ENCODE results near the gene KANSL1.

Gene KANSL1

GRCh38 chr17:46123607-46124006 is 69.6 kb downstream of the KANSL1 start:
- TF ChIP-seq SIN3A (IDR thresholded peaks at IDR 0.05; ENCODE audit: borderline replicate concordance, insufficient read depth, low read length) (no peak), TAF1 (IDR thresholded peaks at IDR 0.05; ENCODE audit: borderline replicate concordance, insufficient read depth, low read length) (no peak), POLR2AphosphoS5 (IDR thresholded peaks at IDR 0.05; ENCODE audit: low read depth, low read length) (no peak), REST (IDR thresholded peaks at IDR 0.05; ENCODE audit: insufficient read depth in 1 of 2, low read depth in 2 of 2, low read length in 2 of 2) (no peak), FOXP2 (optimal IDR thresholded peaks at IDR 0.05; ENCODE audit: borderline replicate concordance, extremely low read depth, extremely low read length, insufficient read depth) (no peak)

DNA sequence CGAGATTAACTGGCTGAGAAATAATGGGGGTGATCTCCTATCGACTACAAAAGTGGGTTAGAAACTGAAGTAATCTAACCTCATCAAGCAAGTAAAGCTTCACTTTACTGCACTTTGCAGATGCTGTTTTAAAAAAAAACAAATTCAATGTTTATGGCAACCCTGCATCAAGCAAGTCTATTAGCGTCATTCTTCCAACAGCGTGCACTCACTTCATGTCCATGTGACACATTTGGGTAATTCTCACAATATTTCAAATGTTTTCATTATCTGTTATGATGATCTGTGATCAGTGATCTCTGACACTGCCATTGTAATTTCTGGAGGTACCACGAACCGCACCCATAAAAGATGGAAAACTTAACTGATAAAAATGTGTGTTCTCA is 70.8 kb downstream of the KANSL1 start:
- TF ChIP-seq FOXP2 (optimal IDR thresholded peaks at IDR 0.05; ENCODE audit: borderline replicate concordance, extremely low read depth, extremely low read length, insufficient read depth): no peak
- no peak for TF ChIP-seq TAF1 (IDR thresholded peaks at IDR 0.05; ENCODE audit: borderline replicate concordance, insufficient read depth, low read length)
- no peak for TF ChIP-seq POLR2AphosphoS5 (IDR thresholded peaks at IDR 0.05; ENCODE audit: low read depth, low read length)
- no peak for TF ChIP-seq SIN3A (IDR thresholded peaks at IDR 0.05; ENCODE audit: borderline replicate concordance, insufficient read depth, low read length)
- no peak for TF ChIP-seq REST (IDR thresholded peaks at IDR 0.05; ENCODE audit: insufficient read depth in 1 of 2, low read depth in 2 of 2, low read length in 2 of 2)

GRCh38 chr17:46121841-46122485 is 71.3 kb downstream of the KANSL1 start:
- no peak for TF ChIP-seq POLR2AphosphoS5 (IDR thresholded peaks at IDR 0.05; ENCODE audit: low read depth, low read length)
- no peak for TF ChIP-seq SIN3A (IDR thresholded peaks at IDR 0.05; ENCODE audit: borderline replicate concordance, insufficient read depth, low read length)
- TF ChIP-seq TAF1 (IDR thresholded peaks at IDR 0.05; ENCODE audit: borderline replicate concordance, insufficient read depth, low read length): no peak
- TF ChIP-seq REST (IDR thresholded peaks at IDR 0.05; ENCODE audit: insufficient read depth in 1 of 2, low read depth in 2 of 2, low read length in 2 of 2): no peak
- TF ChIP-seq FOXP2 (optimal IDR thresholded peaks at IDR 0.05; ENCODE audit: borderline replicate concordance, extremely low read depth, extremely low read length, insufficient read depth): no peak

DNA sequence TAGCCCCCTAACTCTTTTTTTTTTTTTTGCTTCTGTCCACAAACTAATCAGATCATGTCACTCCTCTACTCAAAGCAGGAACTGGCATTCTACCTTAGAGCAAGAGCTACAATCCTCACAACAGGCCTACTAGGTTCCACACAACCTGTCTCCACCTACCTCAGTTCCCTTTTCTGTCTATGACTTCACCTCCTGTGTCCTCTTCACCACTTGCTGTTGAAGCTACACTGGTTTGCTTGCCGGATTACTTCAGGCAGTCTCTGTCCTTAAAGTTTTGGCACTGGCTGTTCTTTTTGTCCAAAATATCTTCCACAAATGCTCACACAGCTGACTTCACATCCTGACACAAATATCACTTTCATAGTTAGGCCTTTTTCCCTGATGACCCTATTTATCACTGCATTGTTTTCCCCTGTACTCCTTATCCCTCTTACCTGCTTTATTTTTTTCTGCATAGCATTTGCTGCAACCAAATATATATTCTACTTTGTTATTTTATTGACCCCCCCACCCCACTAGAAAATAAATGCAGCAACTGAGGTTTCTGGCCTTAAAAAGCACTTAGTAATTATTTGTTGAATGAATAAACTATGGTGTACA is 72.0 kb downstream of the KANSL1 start:
- TF ChIP-seq TAF1 (IDR thresholded peaks at IDR 0.05; ENCODE audit: borderline replicate concordance, insufficient read depth, low read length) (no peak), REST (IDR thresholded peaks at IDR 0.05; ENCODE audit: insufficient read depth in 1 of 2, low read depth in 2 of 2, low read length in 2 of 2) (no peak), SIN3A (IDR thresholded peaks at IDR 0.05; ENCODE audit: borderline replicate concordance, insufficient read depth, low read length) (no peak), POLR2AphosphoS5 (IDR thresholded peaks at IDR 0.05; ENCODE audit: low read depth, low read length) (no peak), FOXP2 (optimal IDR thresholded peaks at IDR 0.05; ENCODE audit: borderline replicate concordance, extremely low read depth, extremely low read length, insufficient read depth) (no peak)
